C4-2B (cell line): Measurements from ENCODE around the gene FAM219B.

Experiments
- H3K27ac ChIP-seq: fragments of 450-650 bp; 2 replicates; pipeline ENCODE4 v1.5.1; 2017
- CTCF ChIP-seq: fragments of 450-650 bp; conservative IDR thresholded peaks from 2 replicates; pipeline ENCODE4 v1.5.1; 2017; ENCODE audit warnings: mild to moderate bottlenecking
- ZFX ChIP-seq: fragments of 450-650 bp; IDR thresholded peaks from 2 replicates; pipeline ENCODE4 v1.6.1; 2017

Gene FAM219B

GRCh38 chr15:74870436-74871215 lies 36.0 kb downstream of the FAM219B start:
- H3K27ac ChIP-seq: no peak overlapping the region

GRCh38 chr15:74869726-74870407 lies 36.8 kb downstream of the FAM219B start:
- H3K27ac ChIP-seq: no peak overlapping the region

More at GRCh38 chr15:74870436-74871215, 36.0 kb downstream of the FAM219B start:
- TF ChIP-seq CTCF: no peak

GRCh38 chr15:74869372-74869725 lies 37.3 kb downstream of the FAM219B start:
- H3K27ac ChIP-seq: no peak overlapping the region
- TF ChIP-seq ZFX (no peak), CTCF (no peak)

More at GRCh38 chr15:74869726-74870407, 36.8 kb downstream of the FAM219B start:
- no peak for TF ChIP-seq ZFX

- 0 out of 2 replicates have a peak overlapping the region, but pooled peaks have one; percentile 5 for H3K27ac ChIP-seq
- TF ChIP-seq CTCF (no peak), ZFX (no peak)
Measured at GRCh38 chr15:74868059-74868458, 38.6 kb downstream of the FAM219B start.

GRCh38 chr15:74867466-74868038 lies 39.1 kb downstream of the FAM219B start:
- H3K27ac ChIP-seq: no peak overlapping the region
- TF ChIP-seq ZFX (no peak), CTCF (no peak)

- no peak overlapping the region for H3K27ac ChIP-seq
Measured at GRCh38 chr15:74866090-74866489, 40.6 kb downstream of the FAM219B start.

GRCh38 chr15:74865316-74865715 lies 41.3 kb downstream of the FAM219B start:
- no peak for TF ChIP-seq CTCF
- no peak for TF ChIP-seq ZFX
- H3K27ac ChIP-seq: no peak overlapping the region

More at GRCh38 chr15:74866090-74866489, 40.6 kb downstream of the FAM219B start:
- TF ChIP-seq CTCF: no peak
- TF ChIP-seq ZFX: no peak
